Effector memory CD4-positive, alpha-beta T cell (primary cell): ENCODE data around the gene CPNE5.

ENCODE experiments used
- DNase-seq, 3 donors: peaks; one replicate each; pipeline ENCODE4 v3.0.0-alpha.2; 2020
- H3K27ac ChIP-seq: 2 replicates; pipeline ENCODE4 v1.7.0; 2013; ENCODE audit warnings: mild to moderate bottlenecking, low read length, moderate library complexity; ENCODE audit not compliant: insufficient read depth, poor library complexity, severe bottlenecking
- H3K27me3 ChIP-seq: replicated peaks from 2 replicates; pipeline ENCODE4 v1.7.0; 2013; ENCODE audit warnings: mild to moderate bottlenecking, low read length; ENCODE audit not compliant: insufficient read depth, control insufficient read depth, poor library complexity, severe bottlenecking
- H3K36me3 ChIP-seq: 2 replicates; pipeline ENCODE4 v1.7.0; 2013; ENCODE audit warnings: mild to moderate bottlenecking, low read length, moderate library complexity; ENCODE audit not compliant: control insufficient read depth, insufficient read depth
- H3K4me1 ChIP-seq: 2 replicates; pipeline ENCODE4 v1.7.0; 2013; ENCODE audit warnings: low read length, mild to moderate bottlenecking; ENCODE audit not compliant: control insufficient read depth, insufficient read depth, poor library complexity, severe bottlenecking
- H3K4me3 ChIP-seq: 2 replicates; pipeline ENCODE4 v1.7.0; 2013; ENCODE audit warnings: low read length, low read depth, mild to moderate bottlenecking; ENCODE audit not compliant: insufficient read depth, poor library complexity, severe bottlenecking
- H3K9me3 ChIP-seq: 2 replicates; pipeline ENCODE4 v1.7.0; 2013; ENCODE audit warnings: mild to moderate bottlenecking, low read length, moderate library complexity; ENCODE audit not compliant: control insufficient read depth

Gene CPNE5

GRCh38 chr6:36847152-36847551, 7.9 kb upstream of the CPNE5 start:
- Histone ChIP-seq H3K36me3 (no peaks in the 10 kb centered on the region), H3K27ac (no peak overlapping the region), H3K4me1 (no peaks in the 10 kb centered on the region), H3K9me3 (no peaks in the 10 kb centered on the region), H3K27me3 (no peaks in the 10 kb centered on the region), H3K4me3 (no peak overlapping the region)
- DNase-seq = no peak

- H3K27me3 ChIP-seq = peaks cover 3% of the 10 kb centered on the region
- no peaks in the 10 kb centered on the region for H3K9me3 ChIP-seq
- H3K27ac ChIP-seq = no peak overlapping the region
- H3K4me1 ChIP-seq = peaks cover 7% of the 10 kb centered on the region
- H3K4me3 ChIP-seq = no peak overlapping the region
- H3K36me3 ChIP-seq = no peaks in the 10 kb centered on the region
- DNase-seq = no peak
These were observed 6.0 kb upstream of the CPNE5 start for GRCh38 chr6:36845233-36845632.

- no peaks in the 10 kb centered on the region for H3K9me3 ChIP-seq
- no peak overlapping the region for H3K27ac ChIP-seq
- H3K27me3 ChIP-seq = peaks cover 4% of the 10 kb centered on the region
- H3K4me1 ChIP-seq = peaks cover 11% of the 10 kb centered on the region
- no peaks in the 10 kb centered on the region for H3K36me3 ChIP-seq
- no peak for DNase-seq
- H3K4me3 ChIP-seq = no peak overlapping the region
These were observed 5.3 kb upstream of the CPNE5 start for GRCh38 chr6:36844232-36845170.

GRCh38 chr6:36843170-36843569, 3.9 kb upstream of the CPNE5 start:
- H3K4me3 ChIP-seq = no peak overlapping the region
- H3K36me3 ChIP-seq = no peaks in the 10 kb centered on the region
- no peak overlapping the region for H3K27ac ChIP-seq
- H3K4me1 ChIP-seq = peaks cover 17% of the 10 kb centered on the region
- H3K9me3 ChIP-seq = no peaks in the 10 kb centered on the region
- H3K27me3 ChIP-seq = peaks cover 15% of the 10 kb centered on the region
- DNase-seq = no peak

- Histone ChIP-seq H3K4me3 (no peak overlapping the region), H3K9me3 (no peaks in the 10 kb centered on the region), H3K36me3 (no peaks in the 10 kb centered on the region), H3K27me3 (peaks cover 15% of the 10 kb centered on the region), H3K4me1 (peaks cover 17% of the 10 kb centered on the region), H3K27ac (no peak overlapping the region)
- no peak for DNase-seq
These were observed 2.5 kb upstream of the CPNE5 start for GRCh38 chr6:36841756-36842155.

GRCh38 chr6:36840432-36841403, 1.5 kb upstream of the CPNE5 start:
- Histone ChIP-seq H3K27ac (no peak overlapping the region), H3K4me3 (peak overlapping the region; percentile 53), H3K9me3 (no peaks in the 10 kb centered on the region), H3K27me3 (peaks cover 15% of the 10 kb centered on the region), H3K36me3 (no peaks in the 10 kb centered on the region), H3K4me1 (peaks cover 17% of the 10 kb centered on the region)
- peak in 1 of 3 donors; percentile 5 for DNase-seq

GRCh38 chr6:36839749-36840431, 646 bp upstream of the CPNE5 start:
- Histone ChIP-seq H3K4me3 (peak overlapping the region; percentile 53), H3K27ac (no peak overlapping the region), H3K27me3 (peaks cover 15% of the 10 kb centered on the region), H3K36me3 (no peaks in the 10 kb centered on the region), H3K4me1 (peaks cover 17% of the 10 kb centered on the region), H3K9me3 (no peaks in the 10 kb centered on the region)
- peak in 2 of 3 donors; percentile 7 to 11 for DNase-seq

- no peak overlapping the region for H3K27ac ChIP-seq
- no peak for DNase-seq
- no peaks in the 10 kb centered on the region for H3K36me3 ChIP-seq
- H3K27me3 ChIP-seq = peaks cover 15% of the 10 kb centered on the region
- peaks cover 17% of the 10 kb centered on the region for H3K4me1 ChIP-seq
- H3K4me3 ChIP-seq = no peak overlapping the region
- H3K9me3 ChIP-seq = no peaks in the 10 kb centered on the region
These were observed 1.6 kb downstream of the CPNE5 start for GRCh38 chr6:36837686-36838085.

- Histone ChIP-seq H3K4me1 (peaks cover 17% of the 10 kb centered on the region), H3K36me3 (no peaks in the 10 kb centered on the region), H3K4me3 (no peak overlapping the region), H3K27me3 (peaks cover 15% of the 10 kb centered on the region), H3K27ac (no peak overlapping the region), H3K9me3 (no peaks in the 10 kb centered on the region)
- DNase-seq = no peak
These were observed 2.3 kb downstream of the CPNE5 start for GRCh38 chr6:36837022-36837339.
